ENCODE data around the gene FOXP1. TPM values are rescaled to one million over a fixed set of nuclear protein-coding genes. Genes with fewer than 3 reads are reported as not detected.

FOXP1 gene
- total RNA-seq, 4 donors from 2014 or later: 86.4 to 107 (median 93.8) TPM

- peak overlapping the region in 3 of 4 donors; percentile 48 to 76 (median 75) for H3K27ac ChIP-seq
- DNase-seq (ENCODE audit: low spot score in 2 of 2): peak in 1 of 2 donors; percentile 55
- H3K4me1 ChIP-seq: peaks cover 0 to 46% (median 8%) of the 10 kb centered on the region in 4 donors
- TF ChIP-seq EP300 (IDR thresholded peaks at IDR 0.05) (peak in 1 of 2 donors; percentile 71), CTCF (IDR thresholded peaks at IDR 0.05) (no peak)
- no peaks in the 10 kb centered on the region for H3K27me3 ChIP-seq
- 7 to 16% methylated on average over 17 of the region's 17 CpGs for WGBS, 2 donors
- H3K4me3 ChIP-seq: peak overlapping the region in 1 of 4 donors; percentile 26
- H3K9me3 ChIP-seq: no peaks in the 10 kb centered on the region
- no peaks in the 10 kb centered on the region for H3K36me3 ChIP-seq
These were observed 154.5 kb downstream of the FOXP1 start for GRCh38 chr3:71428841-71429596.

- 64 to 68% methylated on average over 2 of the region's 2 CpGs for WGBS, 2 donors
- Histone ChIP-seq H3K9me3 (no peaks in the 10 kb centered on the region), H3K27ac (no peak overlapping the region), H3K27me3 (no peaks in the 10 kb centered on the region), H3K4me1 (peaks cover 0 to 41% (median 15%) of the 10 kb centered on the region in 4 donors), H3K36me3 (no peaks in the 10 kb centered on the region), H3K4me3 (no peak overlapping the region)
- TF ChIP-seq CTCF (IDR thresholded peaks at IDR 0.05) (no peak), POLR2A (IDR thresholded peaks at IDR 0.05) (no peak), EP300 (IDR thresholded peaks at IDR 0.05) (no peak)
- DNase-seq (ENCODE audit: low spot score in 2 of 2): no peak
These were observed 157.9 kb downstream of the FOXP1 start for GRCh38 chr3:71425491-71426071.

GRCh38 chr3:71423151-71423906 lies 160.2 kb downstream of the FOXP1 start:
- no peak overlapping the region for H3K4me3 ChIP-seq
- whole genome bisulfite sequencing, 2 donors: 71 to 85% methylated on average over 11 to 12 of the region's 12 CpGs
- H3K36me3 ChIP-seq: no peaks in the 10 kb centered on the region
- H3K27me3 ChIP-seq: no peaks in the 10 kb centered on the region
- H3K4me1 ChIP-seq: peaks cover 0 to 21% (median 8%) of the 10 kb centered on the region in 4 donors
- H3K9me3 ChIP-seq: no peaks in the 10 kb centered on the region
- peak overlapping the region in 1 of 4 donors; percentile 47 for H3K27ac ChIP-seq
- no peak for DNase-seq (ENCODE audit: low spot score in 2 of 2)
- no peak for TF ChIP-seq EP300 (IDR thresholded peaks at IDR 0.05)
- no peak for TF ChIP-seq CTCF (IDR thresholded peaks at IDR 0.05)
- TF ChIP-seq POLR2A (IDR thresholded peaks at IDR 0.05): no peak

GRCh38 chr3:71421820-71422566 lies 161.5 kb downstream of the FOXP1 start:
- DNase-seq (ENCODE audit: low spot score in 2 of 2): no peak
- no peak for TF ChIP-seq CTCF (IDR thresholded peaks at IDR 0.05)
- no peak for TF ChIP-seq POLR2A (IDR thresholded peaks at IDR 0.05)
- no peak for TF ChIP-seq EP300 (IDR thresholded peaks at IDR 0.05)
- H3K36me3 ChIP-seq: no peaks in the 10 kb centered on the region
- H3K9me3 ChIP-seq: no peaks in the 10 kb centered on the region
- H3K4me1 ChIP-seq: peaks cover 0 to 14% (median 7%) of the 10 kb centered on the region in 4 donors
- H3K27ac ChIP-seq: peak overlapping the region in 1 of 4 donors; percentile 50
- WGBS, 2 donors: 81 to 89% methylated on average over 12 of the region's 12 CpGs
- no peak overlapping the region for H3K4me3 ChIP-seq
- H3K27me3 ChIP-seq: no peaks in the 10 kb centered on the region
